Stomach (tissue), 4 donors: ENCODE data around the gene ZNF628.

Source experiments
- CTCF ChIP-seq, 7 experiments: fragments of 450-650 bp in 4 of 7; fragments of 200-600 bp in 3 of 7; sonication (generic) in 3 of 7; IDR thresholded peaks; one replicate each; pipeline ENCODE4 v1.5.1; 2016 to 2019; ENCODE audit warnings: antibody characterized with exemption in 7 of 7, control low read depth in 2 of 7, mild to moderate bottlenecking in 1 of 7
- EP300 ChIP-seq: sonication (generic); formaldehyde crosslinking; IDR thresholded peaks from one replicate; pipeline ENCODE4 v1.6.1; 2017; ENCODE audit warnings: antibody characterized with exemption

- TF ChIP-seq CTCF (IDR thresholded peaks at IDR 0.05) (no peak), EP300 (no peak)
Measured at GRCh38 chr19:55444646-55445045, 31.8 kb upstream of the ZNF628 start.
